ENCODE measurements around the gene COL4A1. TPM values are rescaled to one million over a fixed set of nuclear protein-coding genes. Genes with fewer than 3 reads are reported as not detected.

Gene COL4A1
- total and polyA plus RNA-seq, 2 donors from 2014 or later: 53.0 to 218 TPM

DNA sequence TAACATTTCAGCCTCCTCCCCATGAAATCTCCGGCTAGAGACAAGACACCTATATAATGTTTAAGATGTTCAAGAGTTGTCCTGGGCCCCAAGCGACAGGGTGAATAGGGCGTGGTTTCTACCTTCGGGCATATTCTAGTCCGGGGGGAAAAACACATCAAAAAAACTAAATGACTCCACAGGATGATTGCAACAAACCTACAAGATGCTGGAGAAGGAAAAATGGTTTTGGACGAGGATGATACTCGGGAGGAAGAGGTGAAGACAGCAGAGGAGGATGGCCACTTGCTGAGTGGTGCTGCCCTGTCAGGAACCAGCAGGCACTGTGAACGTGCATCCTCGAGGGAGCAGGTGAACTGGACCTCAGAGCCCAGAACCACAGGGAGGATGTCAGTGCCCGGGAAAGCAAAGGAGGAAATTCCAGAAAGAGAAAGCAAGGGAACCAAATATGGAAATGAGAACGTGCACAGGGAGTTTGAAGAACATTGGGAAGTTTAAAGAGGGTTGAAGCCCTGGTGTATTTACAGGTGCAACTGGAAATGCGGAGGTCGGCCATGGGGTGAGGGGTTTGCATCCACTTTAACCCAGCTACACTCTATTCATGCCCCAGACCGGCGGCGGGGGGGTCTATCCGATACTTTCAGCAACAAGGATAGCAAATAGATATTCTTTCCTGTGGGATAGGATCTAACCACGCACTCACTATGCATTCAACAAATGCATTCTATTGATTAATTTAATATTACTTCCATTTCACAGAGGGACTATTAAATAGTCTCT lies 50.6 kb downstream of the COL4A1 start:
- Histone ChIP-seq H3K9ac (ENCODE audit: low read length in 3 of 3) (no peak overlapping the region), H3K4me3 (ENCODE audit: low read length in 3 of 3) (no peak overlapping the region), H3K27me3 (ENCODE audit: control insufficient read depth, insufficient read depth, low read length) (no peaks in the 10 kb centered on the region), H3K9me3 (ENCODE audit: control insufficient read depth in 2 of 3, insufficient read depth in 1 of 3, low read length in 3 of 3) (peaks cover 0 to 1% (median 0%) of the 10 kb centered on the region in 3 donors), H3K36me3 (ENCODE audit: control insufficient read depth in 2 of 3, insufficient read depth in 3 of 3, low read length in 3 of 3) (no peaks in the 10 kb centered on the region), H3K4me1 (ENCODE audit: control insufficient read depth in 2 of 3, insufficient read depth in 2 of 3, low read depth in 1 of 3, low read length in 3 of 3) (peaks cover 0 to 7% (median 5%) of the 10 kb centered on the region in 3 donors), H3K27ac (ENCODE audit: low read depth in 2 of 2, low read length in 2 of 2) (no peak overlapping the region)
- intact Hi-C loops (cut with DNase I): no loop called here
- TF ChIP-seq, protein P1, sequence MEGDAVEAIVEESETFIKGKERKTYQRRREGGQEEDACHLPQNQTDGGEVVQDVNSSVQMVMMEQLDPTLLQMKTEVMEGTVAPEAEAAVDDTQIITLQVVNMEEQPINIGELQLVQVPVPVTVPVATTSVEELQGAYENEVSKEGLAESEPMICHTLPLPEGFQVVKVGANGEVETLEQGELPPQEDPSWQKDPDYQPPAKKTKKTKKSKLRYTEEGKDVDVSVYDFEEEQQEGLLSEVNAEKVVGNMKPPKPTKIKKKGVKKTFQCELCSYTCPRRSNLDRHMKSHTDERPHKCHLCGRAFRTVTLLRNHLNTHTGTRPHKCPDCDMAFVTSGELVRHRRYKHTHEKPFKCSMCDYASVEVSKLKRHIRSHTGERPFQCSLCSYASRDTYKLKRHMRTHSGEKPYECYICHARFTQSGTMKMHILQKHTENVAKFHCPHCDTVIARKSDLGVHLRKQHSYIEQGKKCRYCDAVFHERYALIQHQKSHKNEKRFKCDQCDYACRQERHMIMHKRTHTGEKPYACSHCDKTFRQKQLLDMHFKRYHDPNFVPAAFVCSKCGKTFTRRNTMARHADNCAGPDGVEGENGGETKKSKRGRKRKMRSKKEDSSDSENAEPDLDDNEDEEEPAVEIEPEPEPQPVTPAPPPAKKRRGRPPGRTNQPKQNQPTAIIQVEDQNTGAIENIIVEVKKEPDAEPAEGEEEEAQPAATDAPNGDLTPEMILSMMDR (IDR thresholded peaks at IDR 0.05; ENCODE audit: borderline replicate concordance, extremely low read depth, insufficient read depth): no peak
- no peak for FAIRE-seq
- no peak for DNase-seq

DNA sequence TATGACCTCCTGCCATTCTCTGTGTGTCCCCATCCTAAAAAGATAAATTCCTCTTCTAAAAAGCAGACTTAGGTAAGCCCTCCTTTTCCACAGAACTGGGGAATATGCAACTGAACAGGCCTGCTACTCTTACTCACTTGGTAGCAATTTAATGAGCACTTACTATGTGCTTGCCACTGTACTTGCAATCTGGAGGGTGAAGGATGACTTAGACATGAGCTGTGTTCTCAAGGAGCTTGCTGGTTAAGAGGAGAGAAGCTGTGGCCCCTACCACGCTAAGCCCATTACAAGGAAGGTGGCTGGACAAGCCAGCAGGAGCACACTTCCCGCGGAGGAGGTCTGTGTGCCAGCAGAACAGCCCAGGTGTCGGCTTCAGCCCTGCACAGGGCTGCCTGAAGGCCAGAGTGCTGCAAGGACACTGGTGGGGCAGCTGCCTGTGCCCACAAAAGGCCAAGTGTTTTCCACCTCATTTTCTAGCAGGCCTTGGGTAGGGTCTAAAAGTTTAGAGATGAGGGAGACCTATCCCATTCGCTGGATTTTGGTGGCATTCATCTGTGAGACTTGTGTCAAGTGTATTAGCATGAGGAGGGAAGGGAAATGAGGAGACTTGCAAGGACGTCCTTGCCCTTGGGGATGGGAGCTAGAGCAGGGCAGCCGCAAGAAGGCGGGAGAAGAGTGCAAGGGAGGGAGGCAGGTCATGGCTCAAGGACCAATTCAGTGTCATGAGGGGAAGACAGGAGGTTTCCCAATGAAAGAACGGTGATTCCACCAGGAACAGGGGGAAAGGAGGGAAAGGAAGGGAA lies 52.0 kb downstream of the COL4A1 start:
- TF ChIP-seq, protein P1 (IDR thresholded peaks at IDR 0.05; ENCODE audit: borderline replicate concordance, extremely low read depth, insufficient read depth): no peak
- Histone ChIP-seq H3K4me3 (ENCODE audit: low read length in 3 of 3) (no peak overlapping the region), H3K9me3 (ENCODE audit: control insufficient read depth in 2 of 3, insufficient read depth in 1 of 3, low read length in 3 of 3) (peaks cover 0 to 1% (median 0%) of the 10 kb centered on the region in 3 donors), H3K27ac (ENCODE audit: low read depth in 2 of 2, low read length in 2 of 2) (peak overlapping the region; percentile 68 to 80), H3K27me3 (ENCODE audit: control insufficient read depth, insufficient read depth, low read length) (no peaks in the 10 kb centered on the region), H3K36me3 (ENCODE audit: control insufficient read depth in 2 of 3, insufficient read depth in 3 of 3, low read length in 3 of 3) (no peaks in the 10 kb centered on the region), H3K9ac (ENCODE audit: low read length in 3 of 3) (no peak overlapping the region), H3K4me1 (ENCODE audit: control insufficient read depth in 2 of 3, insufficient read depth in 2 of 3, low read depth in 1 of 3, low read length in 3 of 3) (peaks cover 0 to 10% (median 5%) of the 10 kb centered on the region in 3 donors)
- DNase-seq: no peak
- no peak for FAIRE-seq
- intact Hi-C loops (cut with DNase I): no loop called here

DNA sequence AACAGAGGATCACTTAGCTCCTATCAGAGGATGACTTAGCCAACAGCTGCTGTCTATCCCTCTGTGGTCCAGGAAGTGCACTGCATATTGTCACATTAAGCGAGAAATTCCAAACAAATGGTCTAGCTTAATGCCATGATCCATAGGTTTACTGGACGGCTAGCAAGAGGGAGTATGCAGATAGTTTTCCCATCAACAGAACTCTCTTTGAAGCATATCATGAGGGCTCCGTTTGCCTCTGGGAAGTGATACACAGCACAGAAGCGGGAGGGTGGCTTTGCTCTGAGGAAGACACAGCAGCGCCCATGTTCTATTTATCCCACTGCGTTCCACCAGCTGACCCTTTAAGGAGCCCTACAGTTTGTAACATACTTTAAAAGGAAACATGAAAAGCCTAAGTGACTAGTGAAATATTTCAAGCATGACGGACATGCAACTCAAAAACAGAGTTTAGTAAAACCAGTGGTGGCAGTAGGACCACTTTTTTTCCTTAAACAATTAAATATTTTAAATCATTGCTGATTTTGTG lies 52.7 kb downstream of the COL4A1 start:
- TF ChIP-seq, protein P1 (IDR thresholded peaks at IDR 0.05; ENCODE audit: borderline replicate concordance, extremely low read depth, insufficient read depth): no peak
- H3K27ac ChIP-seq (ENCODE audit: low read depth in 2 of 2, low read length in 2 of 2): peak overlapping the region; percentile 68 to 80
- H3K4me1 ChIP-seq (ENCODE audit: control insufficient read depth in 2 of 3, insufficient read depth in 2 of 3, low read depth in 1 of 3, low read length in 3 of 3): peaks cover 0 to 8% (median 5%) of the 10 kb centered on the region in 3 donors
- H3K4me3 ChIP-seq (ENCODE audit: low read length in 3 of 3): no peak overlapping the region
- H3K9me3 ChIP-seq (ENCODE audit: control insufficient read depth in 2 of 3, insufficient read depth in 1 of 3, low read length in 3 of 3): peaks cover 0 to 1% (median 0%) of the 10 kb centered on the region in 3 donors
- no peaks in the 10 kb centered on the region for H3K27me3 ChIP-seq (ENCODE audit: control insufficient read depth, insufficient read depth, low read length)
- DNase-seq (peak in 1 of 5 donors; percentile 5), FAIRE-seq (no peak)
- H3K9ac ChIP-seq (ENCODE audit: low read length in 3 of 3): no peak overlapping the region
- H3K36me3 ChIP-seq (ENCODE audit: control insufficient read depth in 2 of 3, insufficient read depth in 3 of 3, low read length in 3 of 3): no peaks in the 10 kb centered on the region
- intact Hi-C loops (cut with DNase I): no loop called here
